ENCODE data around the gene LYPD6.
"Not testable (repeated sequence)": the region's sequence is repeated elsewhere in the genome, so short reads cannot be mapped to it uniquely, and the experiment has no call there.

LYPD6 gene

DNA sequence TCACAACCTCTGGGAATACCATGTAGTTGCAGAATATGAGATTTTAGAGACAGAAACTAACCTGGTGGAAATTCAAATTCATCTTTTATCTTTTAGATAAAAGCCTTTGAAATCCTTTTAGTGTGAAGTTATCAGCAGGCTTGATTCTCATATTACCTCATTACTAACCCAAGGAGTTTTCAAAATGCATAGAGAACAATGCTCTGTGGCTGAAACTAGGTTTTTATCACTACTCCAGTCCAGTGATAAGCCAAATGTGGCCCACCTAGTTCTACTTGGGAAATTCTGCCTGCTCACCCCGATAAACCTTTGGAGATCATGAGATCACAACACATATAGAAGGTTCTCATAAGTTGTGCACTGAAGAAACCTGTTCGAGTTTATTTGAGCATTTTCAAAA is 135.5 kb downstream of the LYPD6 start:
- no peak for FAIRE-seq
- no peak for DNase-seq (ENCODE audit: insufficient read length, low spot score)
- no peak for TF ChIP-seq POLR2A (IDR thresholded peaks at IDR 0.05; ENCODE audit: low read depth, low read length)

DNA sequence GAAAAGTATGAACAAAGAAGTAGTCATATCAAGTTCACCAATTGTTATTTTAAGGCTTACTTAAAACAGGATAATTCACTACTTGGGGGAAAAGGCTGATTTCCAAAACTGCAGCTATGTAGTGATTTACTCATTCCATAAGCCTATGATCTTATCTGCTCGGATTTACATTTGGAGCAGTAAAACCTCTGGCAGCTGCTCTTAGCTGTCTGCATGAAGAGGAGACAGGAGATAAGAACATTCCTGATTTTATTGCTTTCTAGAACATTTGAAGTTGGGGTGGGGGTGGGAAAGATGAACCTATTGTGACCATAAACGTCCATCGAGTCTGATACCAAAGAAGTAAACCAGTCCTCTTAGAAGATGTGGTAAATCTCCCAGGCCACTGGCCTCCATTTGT is 136.2 kb downstream of the LYPD6 start:
- no peak for DNase-seq (ENCODE audit: insufficient read length, low spot score)
- no peak for FAIRE-seq
- TF ChIP-seq POLR2A (IDR thresholded peaks at IDR 0.05; ENCODE audit: low read depth, low read length) = no peak

DNA sequence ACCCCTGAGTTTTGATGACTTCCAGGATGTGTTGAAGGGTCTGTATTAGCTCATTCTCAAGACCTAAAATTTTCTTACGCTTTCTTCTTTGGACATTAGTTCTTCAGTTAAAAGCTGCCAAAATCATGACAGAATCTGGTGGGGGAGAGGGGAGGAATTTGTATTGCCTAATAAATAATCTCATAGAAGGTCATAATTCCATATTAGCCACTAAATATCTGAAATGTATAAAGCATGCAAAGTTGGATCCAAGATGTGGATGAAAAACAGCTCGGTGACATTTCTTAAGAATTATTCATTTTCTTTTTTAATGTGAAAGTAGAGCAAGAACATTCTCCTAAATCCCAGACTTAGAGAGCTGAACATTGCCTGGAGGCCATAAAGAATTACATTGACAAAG is 137.0 kb downstream of the LYPD6 start:
- FAIRE-seq (no peak), DNase-seq (ENCODE audit: insufficient read length, low spot score) (no peak)
- TF ChIP-seq POLR2A (IDR thresholded peaks at IDR 0.05; ENCODE audit: low read depth, low read length) = no peak

DNA sequence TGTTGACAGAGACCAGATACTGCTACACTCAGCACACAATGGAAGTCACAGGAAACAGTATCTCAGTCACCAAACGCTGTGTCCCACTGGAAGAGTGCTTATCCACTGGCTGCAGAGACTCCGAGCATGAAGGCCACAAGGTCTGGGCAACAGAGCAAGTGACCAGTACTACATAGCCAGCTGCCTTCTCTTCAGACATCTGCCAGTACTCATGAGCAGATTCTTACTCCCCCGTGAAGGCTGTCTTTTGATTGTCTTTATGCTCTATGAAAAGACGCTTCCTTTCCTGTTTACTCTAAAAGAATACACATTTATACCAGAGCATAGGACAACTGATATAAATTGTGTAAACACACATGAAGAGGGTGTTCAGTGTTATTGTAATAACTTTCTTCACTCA is 138.2 kb downstream of the LYPD6 start:
- DNase-seq (ENCODE audit: insufficient read length, low spot score) = no peak
- FAIRE-seq = no peak
- no peak for TF ChIP-seq POLR2A (IDR thresholded peaks at IDR 0.05; ENCODE audit: low read depth, low read length)

DNA sequence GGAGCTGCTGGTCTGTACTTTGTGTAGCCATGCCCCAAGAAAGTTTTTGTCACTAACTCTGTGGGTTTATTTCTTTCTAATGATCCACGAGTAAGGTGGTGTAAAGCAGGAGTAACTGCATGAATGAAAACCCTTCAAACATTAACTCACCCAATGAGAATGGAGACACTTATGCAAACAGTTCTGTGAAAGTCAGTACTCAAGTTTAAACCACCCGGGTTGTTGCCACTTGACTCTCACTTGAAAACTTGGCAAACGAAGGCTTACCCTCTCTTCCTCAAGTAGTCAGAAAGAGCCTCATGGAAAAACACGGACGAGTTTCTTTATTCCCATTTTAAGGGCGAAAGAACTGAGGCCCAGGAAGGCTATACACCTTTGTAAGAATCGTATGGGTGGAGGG is 139.7 kb downstream of the LYPD6 start:
- FAIRE-seq (no peak), DNase-seq (ENCODE audit: insufficient read length, low spot score) (no peak)
- TF ChIP-seq POLR2A (IDR thresholded peaks at IDR 0.05; ENCODE audit: low read depth, low read length) = no peak

DNA sequence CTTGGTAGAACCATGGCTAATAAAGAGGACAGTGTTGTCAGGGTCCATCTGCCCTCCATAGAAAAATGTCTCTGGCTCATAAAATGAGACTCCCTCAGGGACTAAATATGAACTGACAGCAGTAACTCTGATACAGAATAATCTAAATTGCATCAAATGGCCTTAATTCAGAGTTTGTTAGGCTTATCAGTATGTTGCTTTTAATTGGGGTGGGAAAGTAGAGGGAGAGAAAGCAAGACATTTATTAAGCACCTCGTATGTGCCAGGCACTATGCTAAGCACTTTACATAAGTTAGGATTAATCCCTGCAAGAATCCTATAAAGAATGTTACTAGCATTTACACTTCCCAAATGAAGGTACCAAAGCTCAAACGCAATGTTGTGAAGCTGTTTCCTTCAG is 142.0 kb downstream of the LYPD6 start:
- FAIRE-seq (no peak), DNase-seq (ENCODE audit: insufficient read length, low spot score) (no peak)
- TF ChIP-seq POLR2A (IDR thresholded peaks at IDR 0.05; ENCODE audit: low read depth, low read length) = no peak

DNA sequence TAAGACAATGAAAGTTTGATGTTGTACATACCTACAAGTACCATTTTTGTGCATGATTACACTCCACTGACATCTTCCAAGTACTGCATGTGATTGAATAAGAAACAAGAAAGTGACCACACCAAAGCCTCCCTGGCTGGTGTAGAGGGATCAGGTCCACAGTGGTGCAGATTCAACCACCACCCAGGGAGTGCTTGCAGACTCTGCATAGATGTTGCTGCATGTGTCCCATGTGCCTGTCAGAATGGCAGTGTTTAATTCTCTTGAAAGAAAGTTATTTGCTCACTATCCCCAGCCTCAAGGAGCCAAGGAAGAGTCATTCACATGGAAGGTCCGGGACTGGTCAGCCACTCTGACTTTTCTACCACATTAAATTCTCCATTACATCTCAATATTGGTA is 142.7 kb downstream of the LYPD6 start:
- no peak for DNase-seq (ENCODE audit: insufficient read length, low spot score)
- TF ChIP-seq POLR2A (IDR thresholded peaks at IDR 0.05; ENCODE audit: low read depth, low read length) = no peak
- no peak for FAIRE-seq

DNA sequence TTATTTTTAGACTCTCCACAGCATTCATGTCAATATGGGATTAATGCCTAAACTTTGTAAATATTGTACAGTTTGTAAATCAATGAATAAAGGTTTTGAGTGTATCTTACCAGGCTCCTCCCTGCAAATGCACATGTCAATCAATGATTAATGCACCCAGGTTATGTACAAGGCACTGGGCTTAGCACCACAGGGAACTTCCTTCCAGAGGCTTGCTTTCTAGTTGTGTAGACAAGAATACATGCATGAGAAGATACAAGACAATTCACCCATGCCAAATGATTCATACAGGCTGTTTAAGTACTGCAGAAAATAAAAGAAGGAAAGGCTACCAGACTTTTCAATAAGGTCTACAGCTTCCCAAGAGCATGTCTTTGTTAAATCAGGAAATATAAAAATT is 143.1 kb downstream of the LYPD6 start:
- DNase-seq (ENCODE audit: insufficient read length, low spot score) (no peak), FAIRE-seq (no peak)
- TF ChIP-seq POLR2A (IDR thresholded peaks at IDR 0.05; ENCODE audit: low read depth, low read length) = no peak

DNA sequence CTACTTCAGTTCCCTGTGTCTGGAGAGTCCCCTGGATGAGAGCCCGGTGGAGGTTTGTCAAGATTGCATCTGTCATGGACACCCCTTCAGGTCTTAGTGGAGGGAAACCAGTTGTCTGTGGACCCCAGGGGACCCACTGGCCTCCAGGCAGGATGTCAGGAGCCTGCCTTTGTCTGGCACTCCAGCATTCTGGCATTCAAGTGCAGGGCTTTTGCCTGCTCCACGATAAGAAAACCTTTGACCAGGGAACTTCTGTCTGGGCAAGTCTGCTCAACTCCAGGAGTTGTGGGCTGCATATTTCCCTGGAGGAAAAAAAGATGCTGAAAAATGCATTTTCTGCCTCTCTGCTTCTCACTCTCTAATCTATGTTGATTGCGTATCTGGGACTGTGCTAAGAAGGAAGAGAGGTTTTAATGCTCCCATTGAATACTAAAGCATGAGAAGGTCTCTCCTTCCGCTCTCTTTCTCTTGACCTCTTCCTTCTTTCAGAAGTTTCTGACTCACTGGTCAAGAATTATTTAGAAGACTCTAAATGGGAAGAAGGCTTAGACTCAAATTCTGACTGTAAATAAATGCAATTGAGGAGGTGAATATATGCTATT is 152.7 kb downstream of the LYPD6 start:
- no peak for TF ChIP-seq POLR2A (IDR thresholded peaks at IDR 0.05; ENCODE audit: low read depth, low read length)
- DNase-seq (ENCODE audit: insufficient read length, low spot score) = no peak
- FAIRE-seq = no peak

DNA sequence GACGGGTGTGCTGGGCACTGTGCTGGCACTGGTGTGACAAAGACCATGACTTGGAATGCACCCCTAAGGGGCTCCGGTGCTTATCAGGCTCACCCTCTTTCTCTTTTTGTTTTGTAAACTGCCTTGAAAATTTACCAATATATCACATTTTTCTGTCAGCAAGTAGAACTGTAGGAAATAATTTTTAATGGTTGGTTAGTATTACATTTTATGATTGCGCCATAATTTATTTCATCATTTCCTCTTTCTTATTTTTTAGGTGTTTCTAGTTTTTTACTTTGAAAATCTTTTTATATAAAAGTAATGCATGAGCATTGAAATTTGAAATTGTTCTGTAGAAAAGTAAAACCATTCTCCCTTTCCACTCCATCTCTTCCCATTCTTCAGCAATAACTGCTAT is 156.3 kb downstream of the LYPD6 start:
- TF ChIP-seq POLR2A (IDR thresholded peaks at IDR 0.05; ENCODE audit: low read depth, low read length) = no peak
- DNase-seq (ENCODE audit: insufficient read length, low spot score) (no peak), FAIRE-seq (no peak)

DNA sequence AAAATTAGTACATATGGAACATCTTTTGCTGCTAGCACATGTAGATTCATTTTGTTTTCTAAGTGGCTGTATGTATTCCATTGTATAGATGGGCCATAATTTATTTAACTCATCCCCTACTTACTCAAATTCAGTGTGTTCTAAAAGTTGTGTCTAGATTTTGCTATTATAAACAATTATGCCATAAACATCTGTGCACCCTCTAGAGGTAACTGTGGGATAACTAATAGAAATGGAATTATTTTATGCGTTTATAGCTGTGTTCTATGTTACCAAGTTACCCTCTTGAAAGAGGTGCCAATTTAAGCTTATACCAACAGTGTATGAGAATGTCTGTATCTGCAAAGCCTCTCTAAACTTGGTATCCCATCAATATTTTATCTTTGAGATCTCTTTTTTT is 156.8 kb downstream of the LYPD6 start:
- no peak for FAIRE-seq
- no peak for TF ChIP-seq POLR2A (IDR thresholded peaks at IDR 0.05; ENCODE audit: low read depth, low read length)

DNA sequence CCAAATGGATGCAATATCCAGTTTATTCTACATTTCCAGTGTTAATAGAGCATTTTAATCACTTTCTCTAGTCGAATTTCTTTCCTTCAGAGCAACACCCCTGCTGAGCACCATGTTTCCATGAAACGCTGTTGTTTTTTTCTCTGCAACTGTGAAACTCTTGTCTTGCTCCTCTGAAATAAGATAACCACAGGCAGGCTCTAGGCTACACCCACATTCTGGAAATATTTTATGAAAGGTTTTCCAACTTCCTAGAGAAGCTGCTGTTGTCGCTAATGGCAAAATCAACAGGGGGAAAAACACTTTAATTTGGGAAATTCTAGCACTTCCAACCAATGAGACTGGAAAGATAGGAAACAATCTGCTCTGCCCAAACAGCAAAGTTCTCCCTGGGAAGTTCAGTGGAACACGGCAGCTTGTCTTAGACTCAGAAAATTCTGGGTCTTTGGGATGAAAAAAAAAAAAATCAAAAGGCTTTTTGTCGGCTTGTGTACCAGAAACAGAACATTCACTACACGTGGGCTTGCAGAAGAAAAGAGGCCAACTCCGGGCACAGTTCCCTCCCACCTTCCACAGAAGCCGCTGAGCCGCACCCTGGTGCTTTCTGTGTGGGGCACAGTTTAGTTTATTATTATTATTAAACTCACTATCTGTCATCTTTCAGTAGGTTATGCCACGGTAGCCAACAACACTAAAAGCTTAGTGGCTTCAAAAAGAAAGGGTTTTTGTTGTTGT is 158.5 kb downstream of the LYPD6 start:
- FAIRE-seq (no peak), DNase-seq (ENCODE audit: insufficient read length, low spot score) (no peak)
- TF ChIP-seq POLR2A (IDR thresholded peaks at IDR 0.05; ENCODE audit: low read depth, low read length) = no peak

More for the DNA sequence above, 156.8 kb downstream of the LYPD6 start:
- DNase-seq (ENCODE audit: insufficient read length, low spot score) = no peak

DNA sequence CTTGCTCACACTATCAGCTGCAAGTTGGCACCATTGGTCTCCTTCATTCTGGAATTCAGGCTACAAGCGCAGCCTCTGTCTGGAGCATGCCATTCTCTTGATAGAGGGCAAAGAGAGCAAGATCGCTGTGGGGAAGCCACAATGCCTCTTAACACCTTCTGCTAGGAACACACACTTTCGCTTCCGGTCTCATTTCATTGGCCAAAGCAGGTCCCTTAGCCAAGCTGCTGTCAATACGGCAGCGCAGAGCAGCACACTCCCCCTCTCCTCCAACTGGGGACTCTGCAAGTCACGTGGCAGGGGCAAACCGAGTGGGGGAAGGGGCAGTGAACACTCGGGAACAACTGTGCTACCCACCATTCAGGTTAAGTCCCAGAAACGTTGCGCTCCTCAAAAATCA is 159.1 kb downstream of the LYPD6 start:
- DNase-seq (ENCODE audit: insufficient read length, low spot score) (no peak), FAIRE-seq (no peak)
- TF ChIP-seq POLR2A (IDR thresholded peaks at IDR 0.05; ENCODE audit: low read depth, low read length) = no peak

DNA sequence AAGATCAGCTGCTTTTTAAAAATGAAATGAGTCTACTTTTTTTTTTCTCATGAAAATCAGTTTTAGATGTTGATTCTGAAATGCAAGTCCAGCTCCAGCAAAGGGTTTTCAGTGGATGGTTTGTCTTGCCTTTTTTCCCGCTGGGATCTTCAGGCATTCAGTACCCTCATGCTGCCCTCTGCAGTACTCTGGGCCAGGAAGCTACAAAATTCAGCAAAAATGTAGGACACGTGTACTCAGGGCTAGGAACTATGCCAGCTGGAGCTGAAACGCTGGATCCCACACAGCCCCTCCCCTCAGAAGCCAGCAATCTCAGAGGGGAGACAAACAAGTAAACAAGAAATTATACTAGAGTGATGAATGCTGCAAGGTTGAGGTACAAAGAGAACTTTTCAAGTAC is 159.9 kb downstream of the LYPD6 start:
- no peak for TF ChIP-seq POLR2A (IDR thresholded peaks at IDR 0.05; ENCODE audit: low read depth, low read length)
- FAIRE-seq (no peak), DNase-seq (ENCODE audit: insufficient read length, low spot score) (no peak)

DNA sequence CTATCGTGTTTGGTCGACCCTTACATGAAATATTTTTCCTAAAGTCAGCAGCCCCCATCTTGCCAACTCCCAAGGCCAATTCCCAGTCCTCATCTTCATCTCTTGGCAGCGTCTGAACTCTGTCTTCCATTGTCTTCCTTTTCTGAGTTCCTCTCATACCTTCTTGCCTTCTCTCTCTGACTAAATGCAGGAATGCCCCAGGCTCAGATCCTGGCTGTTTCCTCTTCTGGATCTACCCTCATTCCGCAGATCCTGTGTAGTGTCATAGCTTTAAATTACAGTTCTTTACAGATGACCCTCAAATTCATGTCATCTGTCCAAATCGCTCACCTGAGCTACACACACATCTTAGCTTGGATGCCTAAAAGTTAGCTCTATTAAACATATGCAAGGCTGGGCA is 162.5 kb downstream of the LYPD6 start:
- TF ChIP-seq POLR2A (IDR thresholded peaks at IDR 0.05; ENCODE audit: low read depth, low read length) = no peak
- FAIRE-seq (no peak), DNase-seq (ENCODE audit: insufficient read length, low spot score) (no peak)

DNA sequence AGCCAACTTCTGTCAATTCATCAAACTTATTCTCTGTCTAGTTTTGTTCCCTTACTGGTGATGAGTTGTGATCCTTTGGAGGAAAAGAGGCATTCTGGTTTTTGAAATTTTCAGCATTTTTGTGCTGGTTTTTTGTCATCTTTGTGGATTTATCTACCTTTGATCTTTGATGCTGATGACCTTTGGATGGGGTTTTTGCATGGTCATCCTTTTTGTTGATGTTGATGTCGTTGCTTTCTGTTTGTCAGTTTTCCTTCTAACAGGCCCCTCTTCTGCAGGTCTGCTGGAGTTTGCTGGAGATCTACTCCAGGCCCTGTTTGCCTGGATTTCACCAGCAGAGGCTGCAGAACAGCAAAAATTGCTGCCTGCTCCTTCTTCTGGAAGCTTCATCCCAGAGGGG is 168.8 kb downstream of the LYPD6 start:
- not testable (repeated sequence) for FAIRE-seq; DNase-seq (ENCODE audit: insufficient read length, low spot score)

DNA sequence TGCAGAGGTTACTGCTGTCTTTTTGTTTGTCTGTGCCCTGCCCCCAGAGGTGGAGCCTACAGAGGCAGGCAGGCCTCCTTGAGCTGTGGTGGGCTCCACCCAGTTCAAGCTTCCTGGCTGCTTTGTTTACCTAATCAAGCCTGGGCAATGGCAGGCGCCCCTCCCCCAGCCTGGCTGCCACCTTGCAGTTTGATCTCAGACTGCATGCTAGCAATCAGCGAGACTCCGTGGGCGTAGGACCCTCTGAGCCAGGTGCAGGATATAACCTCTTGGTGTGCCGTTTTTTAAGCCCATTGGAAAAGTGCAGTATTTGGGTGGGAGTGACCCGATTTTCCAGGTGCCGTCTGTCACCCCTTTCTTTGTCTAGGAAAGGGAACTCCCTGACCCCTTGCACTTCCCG is 176.4 kb downstream of the LYPD6 start:
- DNase-seq (ENCODE audit: insufficient read length, low spot score); FAIRE-seq: not testable (repeated sequence)
